ENCODE results near the gene MAFG.
A peak's percentile ranks its signal among the peaks of the same experiment; 100 is the strongest.

The MAFG gene

GRCh38 chr17:81930142-81931125 is 2.9 kb upstream of the MAFG start:
- DNase-seq (ENCODE audit: insufficient read length, low spot score), result no peak
- FAIRE-seq, result no peak
- TF ChIP-seq SPI1 (IDR thresholded peaks at IDR 0.05; ENCODE audit: low read depth, low read length) (no peak), PAX5 (IDR thresholded peaks at IDR 0.05; ENCODE audit: insufficient read depth, low read length, severe bottlenecking) (no peak), TAF1 (IDR thresholded peaks at IDR 0.05; ENCODE audit: low read depth, low read length) (no peak), POLR2A (IDR thresholded peaks at IDR 0.05; ENCODE audit: low read depth, low read length) (no peak), POU2F2 (IDR thresholded peaks at IDR 0.05; ENCODE audit: low read depth, low read length) (no peak), POLR2AphosphoS5 (IDR thresholded peaks at IDR 0.05; ENCODE audit: low read depth, low read length) (no peak)

- TF ChIP-seq POLR2AphosphoS5 (IDR thresholded peaks at IDR 0.05; ENCODE audit: low read depth, low read length), result no peak
- no peak for TF ChIP-seq POU2F2 (IDR thresholded peaks at IDR 0.05; ENCODE audit: low read depth, low read length)
- TF ChIP-seq POLR2A (IDR thresholded peaks at IDR 0.05; ENCODE audit: low read depth, low read length), result no peak
- TF ChIP-seq PAX5 (IDR thresholded peaks at IDR 0.05; ENCODE audit: insufficient read depth, low read length, severe bottlenecking), result no peak
- no peak for TF ChIP-seq SPI1 (IDR thresholded peaks at IDR 0.05; ENCODE audit: low read depth, low read length)
- TF ChIP-seq TAF1 (IDR thresholded peaks at IDR 0.05; ENCODE audit: low read depth, low read length), result no peak
- no peak for DNase-seq (ENCODE audit: insufficient read length, low spot score)
- FAIRE-seq, result no peak
Observed at GRCh38 chr17:81929253-81930141, 2.0 kb upstream of the MAFG start.

GRCh38 chr17:81928544-81929252 is 1.2 kb upstream of the MAFG start:
- TF ChIP-seq TAF1 (IDR thresholded peaks at IDR 0.05; ENCODE audit: low read depth, low read length) (no peak), POU2F2 (IDR thresholded peaks at IDR 0.05; ENCODE audit: low read depth, low read length) (no peak), SPI1 (IDR thresholded peaks at IDR 0.05; ENCODE audit: low read depth, low read length) (no peak), POLR2A (IDR thresholded peaks at IDR 0.05; ENCODE audit: low read depth, low read length) (no peak), PAX5 (IDR thresholded peaks at IDR 0.05; ENCODE audit: insufficient read depth, low read length, severe bottlenecking) (no peak), POLR2AphosphoS5 (IDR thresholded peaks at IDR 0.05; ENCODE audit: low read depth, low read length) (no peak)
- peak; percentile 69 for FAIRE-seq

GRCh38 chr17:81927152-81927652 is 333 bp downstream of the MAFG start:
- DNase-seq (ENCODE audit: insufficient read length, low spot score), result peak; percentile 52
- peak; percentile 33 for FAIRE-seq
- no peak for TF ChIP-seq POLR2AphosphoS5 (IDR thresholded peaks at IDR 0.05; ENCODE audit: low read depth, low read length)
- TF ChIP-seq TAF1 (IDR thresholded peaks at IDR 0.05; ENCODE audit: low read depth, low read length), result no peak
- TF ChIP-seq POU2F2 (IDR thresholded peaks at IDR 0.05; ENCODE audit: low read depth, low read length), result no peak
- TF ChIP-seq POLR2A (IDR thresholded peaks at IDR 0.05; ENCODE audit: low read depth, low read length), result no peak

More at GRCh38 chr17:81928544-81929252, 1.2 kb upstream of the MAFG start:
- no peak for DNase-seq (ENCODE audit: insufficient read length, low spot score)

GRCh38 chr17:81926451-81927151 is 934 bp downstream of the MAFG start:
- FAIRE-seq (peak; percentile 89), DNase-seq (ENCODE audit: insufficient read length, low spot score) (peak; percentile 68)
- TF ChIP-seq SPI1 (IDR thresholded peaks at IDR 0.05; ENCODE audit: low read depth, low read length), result peak; percentile 76
- TF ChIP-seq POLR2AphosphoS5 (IDR thresholded peaks at IDR 0.05; ENCODE audit: low read depth, low read length), result no peak

GRCh38 chr17:81925860-81926450 is 1.6 kb downstream of the MAFG start:
- DNase-seq (ENCODE audit: insufficient read length, low spot score), result no peak
- FAIRE-seq, result no peak
- TF ChIP-seq POU2F2 (IDR thresholded peaks at IDR 0.05; ENCODE audit: low read depth, low read length) (no peak), POLR2A (IDR thresholded peaks at IDR 0.05; ENCODE audit: low read depth, low read length) (no peak), SPI1 (IDR thresholded peaks at IDR 0.05; ENCODE audit: low read depth, low read length) (no peak), POLR2AphosphoS5 (IDR thresholded peaks at IDR 0.05; ENCODE audit: low read depth, low read length) (no peak), PAX5 (IDR thresholded peaks at IDR 0.05; ENCODE audit: insufficient read depth, low read length, severe bottlenecking) (no peak), TAF1 (IDR thresholded peaks at IDR 0.05; ENCODE audit: low read depth, low read length) (no peak)

- DNase-seq (ENCODE audit: insufficient read length, low spot score) (no peak), FAIRE-seq (peak; percentile 26)
- TF ChIP-seq POU2F2 (IDR thresholded peaks at IDR 0.05; ENCODE audit: low read depth, low read length), result no peak
- no peak for TF ChIP-seq POLR2A (IDR thresholded peaks at IDR 0.05; ENCODE audit: low read depth, low read length)
- TF ChIP-seq SPI1 (IDR thresholded peaks at IDR 0.05; ENCODE audit: low read depth, low read length), result no peak
- no peak for TF ChIP-seq PAX5 (IDR thresholded peaks at IDR 0.05; ENCODE audit: insufficient read depth, low read length, severe bottlenecking)
- TF ChIP-seq TAF1 (IDR thresholded peaks at IDR 0.05; ENCODE audit: low read depth, low read length), result no peak
- TF ChIP-seq POLR2AphosphoS5 (IDR thresholded peaks at IDR 0.05; ENCODE audit: low read depth, low read length), result no peak
Observed at GRCh38 chr17:81924557-81925532, 2.7 kb downstream of the MAFG start.

All from GM12891 (cell line).